K562 (cell line): ENCODE data around the gene KNSTRN. TPM values are rescaled to one million over a fixed set of nuclear protein-coding genes. Genes with fewer than 3 reads are reported as not detected.
A peak's percentile ranks its signal among the peaks of the same experiment; 100 is the strongest.

Experiments used
- ATAC-seq: fragments of 200-7000 bp; cut with Tn5 transposase; 3 replicates; pipeline ENCODE4 v1.9.1; 2020; ENCODE audit warnings: moderate library complexity
- BruUV-seq: library from RNA; stranded (reverse); fragments of 400-500 nt; replicated peaks from 2 replicates; lab custom pipeline; 2021; lab: Mats Ljungman, UMichigan
- CTCF ChIA-PET: fragments of 300-600 bp; formaldehyde crosslinking; extraction: SDS; loops from one replicate; lab custom pipeline; 2021; ENCODE audit warnings: low intra/inter-chr PET ratio; lab: Yijun Ruan, JAX
- POLR2A ChIA-PET: fragments of 300-600, 350-650 bp; sonication (Branson Sonifier 250); formaldehyde crosslinking; extraction: SDS; loops from one replicate; lab custom pipeline; 2021; ENCODE audit warnings: antibody characterized with exemption, inconsistent platforms; lab: Yijun Ruan, JAX
- DNase-seq, 4 experiments: peaks; one replicate each; pipeline versions ENCODE4 v3.0.0 to v3.0.0-alpha.2; 2011 to 2018; ENCODE audit warnings: low spot score in 3 of 4, mixed read lengths in 3 of 4; ENCODE audit errors: extremely low read depth in 1 of 4
- FAIRE-seq: peaks from 2 replicates; lab custom pipeline; 2011; peaks lifted over from hg19 to GRCh38; lab: Jason Lieb, UNC
- H2AFZ ChIP-seq: 2 replicates; pipeline ENCODE4 v1.6.0; 2011; ENCODE audit warnings: low read depth, low read length, control low read depth, inconsistent platforms
- H3K27ac ChIP-seq: fragments of 200-600 bp; 3 replicates; pipeline ENCODE4 v1.8.0; 2011; ENCODE audit warnings: low read depth, mild to moderate bottlenecking, control low read depth, inconsistent platforms, low read length, moderate library complexity, mixed read lengths; ENCODE audit errors: extremely low read depth
- H3K27me3 ChIP-seq, 2 experiments: fragments of 300-600 bp in 1 of 2; 2 replicates in 1 of 2; 3 replicates in 1 of 2; pipeline versions ENCODE4 v1.6.0 to v1.8.0; 2011; ENCODE audit warnings: inconsistent platforms in 2 of 2, low read length in 2 of 2, mild to moderate bottlenecking in 1 of 2, mixed read lengths in 1 of 2, moderate library complexity in 1 of 2; ENCODE audit not compliant: control insufficient read depth in 2 of 2, insufficient read depth in 2 of 2
- H3K36me3 ChIP-seq: fragments of 300-600 bp; 3 replicates; pipeline ENCODE4 v1.8.0; 2011; ENCODE audit warnings: mild to moderate bottlenecking, low read length, inconsistent platforms; ENCODE audit not compliant: control insufficient read depth, insufficient read depth
- H3K4me1 ChIP-seq, 2 experiments: fragments of 200-600 bp in 1 of 2; replicated peaks in 1 of 2; 2 replicates in 1 of 2; 3 replicates in 1 of 2; pipeline versions ENCODE4 v1.5.1 to v1.8.0; 2011; ENCODE audit warnings: inconsistent platforms in 2 of 2, low read length in 2 of 2, mild to moderate bottlenecking in 1 of 2, mixed read lengths in 1 of 2, moderate library complexity in 1 of 2; ENCODE audit not compliant: control insufficient read depth in 2 of 2, insufficient read depth in 2 of 2
- H3K4me2 ChIP-seq: 2 replicates; pipeline ENCODE4 v1.6.1; 2011; ENCODE audit warnings: low read length, control low read depth, inconsistent platforms, mixed read lengths; ENCODE audit not compliant: insufficient read depth
- H3K4me3 ChIP-seq: fragments of 200-600 bp; sonication (generic), shearing (Covaris generic); 2 replicates; pipeline ENCODE4 v1.5.1; 2016; ENCODE audit warnings: control low read depth, inconsistent platforms
- H3K79me2 ChIP-seq: fragments of 200-600 bp; 3 replicates; pipeline ENCODE4 v1.8.0; 2011; ENCODE audit warnings: low read length, inconsistent platforms; ENCODE audit not compliant: control insufficient read depth, insufficient read depth
- H3K9ac ChIP-seq, 2 experiments: 2 replicates each; pipeline versions ENCODE4 v1.6.0 to v1.6.1; 2011; ENCODE audit warnings: low read depth in 2 of 2, low read length in 2 of 2, control low read depth in 1 of 2, inconsistent platforms in 1 of 2, mild to moderate bottlenecking in 1 of 2, mixed read lengths in 1 of 2; ENCODE audit not compliant: insufficient read depth in 1 of 2
- H3K9me1 ChIP-seq: one replicate; pipeline ENCODE4 v1.6.0; 2011; ENCODE audit warnings: inconsistent platforms, mild to moderate bottlenecking, low read length, moderate library complexity; ENCODE audit not compliant: control insufficient read depth, insufficient read depth
- H3K9me3 ChIP-seq: replicated peaks from 2 replicates; pipeline ENCODE4 v1.5.1; 2011; ENCODE audit warnings: low read depth, low read length, inconsistent platforms; ENCODE audit not compliant: control insufficient read depth, insufficient read depth
- H4K20me1 ChIP-seq: replicated peaks from 2 replicates; pipeline ENCODE4 v1.6.1; 2011; ENCODE audit warnings: low read length, inconsistent platforms, mixed read lengths; ENCODE audit not compliant: control insufficient read depth, insufficient read depth
- ARNT ChIP-seq, 2 experiments: fragments of 450-650 bp; IDR thresholded peaks; 2 replicates each; pipeline ENCODE4 v1.6.1; 2016; ENCODE audit warnings: mild to moderate bottlenecking in 1 of 2
- BRD4 ChIP-seq: fragments of 200-600 bp; sonication (generic); IDR thresholded peaks from 2 replicates; pipeline ENCODE4 v1.6.1; 2017; ENCODE audit warnings: inconsistent platforms
- CBFB ChIP-seq: sonication (generic); formaldehyde crosslinking; IDR thresholded peaks from 2 replicates; pipeline ENCODE4 v1.4.0; 2020; ENCODE audit warnings: mild to moderate bottlenecking, missing genetic modification reagents
- CTCF ChIP-seq, 3 experiments: IDR thresholded peaks in 2 of 3; conservative IDR thresholded peaks in 1 of 3; 2 replicates each; pipeline ENCODE4 v1.5.1; 2011 to 2012; ENCODE audit warnings: low read length in 3 of 3, mild to moderate bottlenecking in 3 of 3, control low read depth in 2 of 3, improper control_type of control experiment in 1 of 3, inconsistent platforms in 1 of 3, low read depth in 1 of 3, mixed read lengths in 1 of 3, moderate library complexity in 1 of 3; ENCODE audit not compliant: insufficient read depth in 2 of 3
- DPF2 ChIP-seq: fragments of 450-650 bp; IDR thresholded peaks from 2 replicates; pipeline ENCODE4 v1.6.1; 2016
- ETV5 ChIP-seq: sonication (generic); formaldehyde crosslinking; IDR thresholded peaks from 2 replicates; pipeline ENCODE4 v1.4.0; 2020; ENCODE audit warnings: low read depth, mild to moderate bottlenecking, missing genetic modification reagents
- FOXA1 ChIP-seq: fragments of 450-650 bp; IDR thresholded peaks from 2 replicates; pipeline ENCODE4 v1.6.1; 2016; ENCODE audit warnings: mild to moderate bottlenecking, borderline replicate concordance
- FUS ChIP-seq: fragments of 200-400 bp; formaldehyde crosslinking; optimal IDR thresholded peaks from 2 replicates; pipeline ENCODE3; 2017; ENCODE audit warnings: low read depth, low read length
- HDAC3 ChIP-seq: fragments of 450-650 bp; IDR thresholded peaks from 2 replicates; pipeline ENCODE4 v1.6.1; 2018; ENCODE audit warnings: borderline replicate concordance, mild to moderate bottlenecking, moderate library complexity; ENCODE audit not compliant: partially characterized antibody
- L3MBTL2 ChIP-seq: fragments of 450-650 bp; IDR thresholded peaks from 2 replicates; pipeline ENCODE4 v1.6.1; 2016; ENCODE audit warnings: mild to moderate bottlenecking, moderate library complexity
- PCBP2 ChIP-seq: fragments of 200-400 bp; formaldehyde crosslinking; IDR thresholded peaks from 2 replicates; pipeline ENCODE4 v1.6.1; 2018; ENCODE audit warnings: low read length, low read depth, mild to moderate bottlenecking, moderate library complexity; ENCODE audit not compliant: poor library complexity, severe bottlenecking
- PRMT5 ChIP-seq: sonication (generic); formaldehyde crosslinking; IDR thresholded peaks from 2 replicates; pipeline ENCODE4 v1.5.0; 2020; ENCODE audit warnings: missing genetic modification reagents
- TAF7 ChIP-seq: fragments of 450-650 bp; IDR thresholded peaks from 2 replicates; pipeline ENCODE4 v1.6.1; 2016; ENCODE audit warnings: missing genetic modification characterization, missing compliant biosample characterization
- TCFL5 ChIP-seq: fragments of 250-450 bp; sonication (Bioruptor Pico); conservative IDR thresholded peaks from 2 replicates; pipeline ENCODE4 v1.6.1; 2021; ENCODE audit warnings: mild to moderate bottlenecking, moderate library complexity, matching md5 sums
- XRCC5 ChIP-seq: fragments of 200-400 bp; formaldehyde crosslinking; IDR thresholded peaks from 2 replicates; pipeline ENCODE4 v1.6.1; 2017; ENCODE audit warnings: low read depth, mild to moderate bottlenecking, low read length
- ZC3H11A ChIP-seq: IDR thresholded peaks from 2 replicates; pipeline ENCODE4 v1.6.1; 2012; ENCODE audit warnings: low read depth, low read length, improper control_type of control experiment
- ZFP1 ChIP-seq: fragments of 450-650 bp; formaldehyde crosslinking; IDR thresholded peaks from 2 replicates; pipeline ENCODE4 v1.4.0; 2020; ENCODE audit warnings: mild to moderate bottlenecking, mixed read lengths
- ZNF280B ChIP-seq: fragments of 250-450 bp; sonication (Bioruptor Pico); IDR thresholded peaks from 2 replicates; pipeline ENCODE4 v1.5.1; 2021; ENCODE audit warnings: mild to moderate bottlenecking
- WGBS: fragments of 100-300 bp; shearing (Covaris generic); methylation state at CpG from one replicate; pipeline ENCODE4 v1.1.6; 2016; ENCODE audit warnings: low coverage, mixed read lengths; ENCODE audit not compliant: insufficient coverage; ENCODE audit errors: missing lambda C conversion rate; 5-methylcytosine and 5-hydroxymethylcytosine counted together
- in situ Hi-C: fragments of 300-500 bp; cut with MboI; formaldehyde crosslinking; loops from 4 replicates; pipeline ENCODE4 v1.15.0; 2018; ENCODE audit warnings: inconsistent platforms, mixed read lengths
- intact Hi-C: fragments of 100-400 bp; cut with micrococcal nuclease; formaldehyde crosslinking; loops from 2 replicates; pipeline ENCODE4 v1.14.2; 2022
- polyA plus RNA-seq, 8 experiments: library from polyadenylated mRNA; depleted of rRNA in 4 of 8; stranded (reverse) in 5 of 8; unstranded in 3 of 8; fragments of >200 nt; fragmentation: Nextera tagmentation in 2 of 8; fragmentation: Illumina TruSeq in 1 of 8; extraction: Ambion mirVana in 2 of 8; extraction: Trizol in 1 of 8; gene quantifications; 2 replicates each; pipeline versions ENCODE4 v1.2.1 to v1.2.3, GENCODE V29; 2011 to 2014; ENCODE audit warnings: inconsistent platforms in 1 of 8, missing spikeins in 1 of 8
- total RNA-seq, 7 experiments: library from RNA; depleted of rRNA in 6 of 7; stranded (reverse); fragments of >200 nt in 6 of 7; fragmentation: Illumina TruSeq in 2 of 7; extraction: Trizol in 2 of 7; gene quantifications; 2 replicates each; pipeline versions ENCODE4 v1.2.1 to v1.2.3, GENCODE V29; 2011 to 2021; ENCODE audit warnings: low replicate concordance in 1 of 7

Gene KNSTRN
- total and polyA plus RNA-seq, 9 of the 15 experiments (the other 6 are each of a cell fraction or from before 2014, with no cell fraction given) = 48.7 to 88.2 (median 66.3) TPM

- no peak for TF ChIP-seq ZNF280B (CRISPR knock-in tag)
- TF ChIP-seq L3MBTL2 = no peak
Observed at GRCh38 chr15:40361640-40362039, 20.9 kb upstream of the KNSTRN start (continued).

- H3K79me2 ChIP-seq = no peaks in the 10 kb centered on the region
- in situ Hi-C loops = no loop called here
- TF ChIP-seq BRD4 (no peak), CTCF (IDR thresholded peaks at IDR 0.05 in 2 of 3, conservative IDR thresholded peaks at IDR 0.05 in 1 of 3; ENCODE audit: insufficient read depth in 2 of 3, low read depth in 1 of 3, low read length in 3 of 3) (no peak), HDAC3 (no peak), TCFL5 (no peak), ETV5 (CRISPR knock-in tag) (no peak), FUS (no peak), ZFP1 (CRISPR knock-in tag) (no peak), TAF7 (tag) (no peak), FOXA1 (no peak), PCBP2 (no peak), DPF2 (no peak), ARNT (IDR thresholded peaks at IDR 0.05) (no peak), PRMT5 (CRISPR knock-in tag) (no peak), ZC3H11A (no peak), CBFB (CRISPR knock-in tag) (no peak), XRCC5 (no peak)
- TF ChIP-seq, all 486 proteins: peak for 0
- Histone ChIP-seq H3K9me3 (no peaks in the 10 kb centered on the region), H3K4me3 (no peak overlapping the region), H2AFZ (no peak overlapping the region), H3K4me1 (peaks cover 9 to 35% of the 10 kb centered on the region in 2 experiments), H3K4me2 (no peak overlapping the region), H3K36me3 (no peaks in the 10 kb centered on the region), H3K9ac (peak overlapping the region in 1 of 2 experiments; percentile 53; a peak in 2 of 4 replicates), H3K27ac (no peak overlapping the region), H3K9me1 (no peaks in the 10 kb centered on the region), H4K20me1 (no peaks in the 10 kb centered on the region), H3K27me3 (peaks cover 0 to 13% of the 10 kb centered on the region in 2 experiments; a peak in 2 of 5 replicates)
- FAIRE-seq (no peak), DNase-seq (no peak), ATAC-seq (no peak)
- intact Hi-C loops = no loop called here
- no TSS peak for BruUV-seq
- CTCF ChIA-PET = no interaction called here
- POLR2A ChIA-PET = interaction anchor here (0.9 kb wide), 1 partner anchor 68 kb away, joined by 3 read pairs; no protein-coding TSS in a partner anchor
- WGBS = 44% methylated on average over 8 of the region's 8 CpGs
Observed at GRCh38 chr15:40363611-40364010, 18.9 kb upstream of the KNSTRN start.
